ENCODE results near the gene PPARD.
"Not testable (repeated sequence)": the region's sequence is repeated elsewhere in the genome, so short reads cannot be mapped to it uniquely, and the experiment has no call there.

DNA sequence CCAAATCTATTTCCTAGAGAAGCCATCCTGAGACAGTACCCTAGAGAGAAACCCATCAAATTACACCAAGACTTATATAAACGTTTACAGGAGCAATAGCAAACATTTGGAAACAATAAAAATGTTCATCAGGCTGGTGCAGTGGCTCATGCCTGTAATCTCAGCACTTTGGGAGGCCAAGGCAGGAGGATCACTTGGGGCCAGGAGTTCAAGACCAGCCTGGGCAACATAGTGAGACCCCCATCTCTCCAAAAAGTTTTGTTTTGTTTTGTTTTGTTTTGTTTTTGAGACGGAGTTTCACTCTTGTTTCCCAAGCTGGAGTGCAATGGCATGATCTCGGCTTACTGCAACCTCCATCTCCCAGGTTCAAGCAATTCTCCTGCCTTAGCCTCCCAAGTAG is 90.3 kb downstream of the PPARD start:
- TF ChIP-seq, protein P1, sequence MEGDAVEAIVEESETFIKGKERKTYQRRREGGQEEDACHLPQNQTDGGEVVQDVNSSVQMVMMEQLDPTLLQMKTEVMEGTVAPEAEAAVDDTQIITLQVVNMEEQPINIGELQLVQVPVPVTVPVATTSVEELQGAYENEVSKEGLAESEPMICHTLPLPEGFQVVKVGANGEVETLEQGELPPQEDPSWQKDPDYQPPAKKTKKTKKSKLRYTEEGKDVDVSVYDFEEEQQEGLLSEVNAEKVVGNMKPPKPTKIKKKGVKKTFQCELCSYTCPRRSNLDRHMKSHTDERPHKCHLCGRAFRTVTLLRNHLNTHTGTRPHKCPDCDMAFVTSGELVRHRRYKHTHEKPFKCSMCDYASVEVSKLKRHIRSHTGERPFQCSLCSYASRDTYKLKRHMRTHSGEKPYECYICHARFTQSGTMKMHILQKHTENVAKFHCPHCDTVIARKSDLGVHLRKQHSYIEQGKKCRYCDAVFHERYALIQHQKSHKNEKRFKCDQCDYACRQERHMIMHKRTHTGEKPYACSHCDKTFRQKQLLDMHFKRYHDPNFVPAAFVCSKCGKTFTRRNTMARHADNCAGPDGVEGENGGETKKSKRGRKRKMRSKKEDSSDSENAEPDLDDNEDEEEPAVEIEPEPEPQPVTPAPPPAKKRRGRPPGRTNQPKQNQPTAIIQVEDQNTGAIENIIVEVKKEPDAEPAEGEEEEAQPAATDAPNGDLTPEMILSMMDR (IDR thresholded peaks at IDR 0.05): not testable (repeated sequence)
- not testable (repeated sequence) for TF ChIP-seq POLR2A (IDR thresholded peaks at IDR 0.05)
